Activated T-cell treated with anti-CD3 and anti-CD28 coated beads, Interleukin-2, amount 50 U/mL, for 72 hours (primary cell): ENCODE data around the gene S100A7A. TPM values are rescaled to one million over a fixed set of nuclear protein-coding genes. Genes with fewer than 3 reads are reported as not detected.
"Not testable (repeated sequence)": the region's sequence is repeated elsewhere in the genome, so short reads cannot be mapped to it uniquely, and the experiment has no call there.

ENCODE experiments used
- ATAC-seq, 2 donors: fragments of 150-1000 bp; cut with Tn5 transposase; replicated peaks in 1 of 2; 2 replicates each; pipeline ENCODE4 v1.10.0; 2021; ENCODE audit warnings: moderate library complexity in 2 of 2, mild to moderate bottlenecking in 1 of 2
- DNase-seq, 2 donors: peaks; one replicate each; pipeline ENCODE4 v3.0.0; 2021 to 2022; ENCODE audit warnings: mixed read lengths in 1 of 2
- H3K27ac Mint-ChIP-seq: one replicate; pipeline ENCODE4 v1.8.0; 2022; ENCODE audit warnings: mild to moderate bottlenecking, moderate library complexity, mixed read lengths
- H3K27me3 Mint-ChIP-seq: one replicate; pipeline ENCODE4 v1.8.0; 2022; ENCODE audit warnings: low read depth, mixed read lengths
- H3K36me3 Mint-ChIP-seq, 2 donors: one replicate each; pipeline ENCODE4 v1.8.0; 2022; ENCODE audit warnings: mixed read lengths in 2 of 2, mild to moderate bottlenecking in 1 of 2; ENCODE audit not compliant: insufficient read depth in 2 of 2
- H3K4me1 Mint-ChIP-seq: one replicate; pipeline ENCODE4 v1.8.0; 2022; ENCODE audit warnings: low read depth, mixed read lengths
- H3K4me3 Mint-ChIP-seq, 2 donors: one replicate each; pipeline ENCODE4 v1.8.0; 2022; ENCODE audit warnings: mild to moderate bottlenecking in 2 of 2, mixed read lengths in 2 of 2, moderate library complexity in 2 of 2
- H3K9me3 Mint-ChIP-seq, 2 donors: one replicate each; pipeline ENCODE4 v1.8.0; 2022; ENCODE audit warnings: mixed read lengths in 2 of 2
- total RNA-seq, 2 donors: library from RNA; stranded (reverse); gene quantifications; one replicate each; pipeline ENCODE4 v1.2.3, GENCODE V29; 2022

Gene S100A7A
- total RNA-seq, 2 donors from 2014 or later = not detected

GRCh38 chr1:153418758-153419435 lies 2.6 kb downstream of the S100A7A start:
- peaks cover 18% of the 10 kb centered on the region for H3K27me3 Mint-ChIP-seq
- DNase-seq, H3K9me3 Mint-ChIP-seq, H3K4me1 Mint-ChIP-seq, H3K4me3 Mint-ChIP-seq, H3K27ac Mint-ChIP-seq, H3K36me3 Mint-ChIP-seq, ATAC-seq: not testable (repeated sequence)

GRCh38 chr1:153419436-153419793 lies 3.1 kb downstream of the S100A7A start:
- not testable (repeated sequence) for ATAC-seq

GRCh38 chr1:153420306-153420705 lies 4.0 kb downstream of the S100A7A start:
- Mint-ChIP-seq H3K4me3 (no peak overlapping the region), H3K4me1 (no peaks in the 10 kb centered on the region), H3K27me3 (peaks cover 18% of the 10 kb centered on the region), H3K27ac (no peak overlapping the region), H3K36me3 (no peaks in the 10 kb centered on the region), H3K9me3 (peaks cover 0 to 2% of the 10 kb centered on the region in 2 donors)
- DNase-seq = no peak
- ATAC-seq = no peak

More at GRCh38 chr1:153419436-153419793, 3.1 kb downstream of the S100A7A start:
- not testable (repeated sequence) for H3K4me1 Mint-ChIP-seq, H3K4me3 Mint-ChIP-seq, DNase-seq, H3K9me3 Mint-ChIP-seq, H3K36me3 Mint-ChIP-seq, H3K27ac Mint-ChIP-seq
- H3K27me3 Mint-ChIP-seq = peaks cover 18% of the 10 kb centered on the region

GRCh38 chr1:153422450-153423068 lies 6.2 kb downstream of the S100A7A start:
- peaks cover 0 to 2% of the 10 kb centered on the region in 2 donors for H3K9me3 Mint-ChIP-seq
- DNase-seq = peak; percentile 67 to 68
- no peak overlapping the region for H3K4me3 Mint-ChIP-seq
- H3K36me3 Mint-ChIP-seq = no peaks in the 10 kb centered on the region
- no peak overlapping the region for H3K27ac Mint-ChIP-seq
- H3K27me3 Mint-ChIP-seq = peaks cover 17% of the 10 kb centered on the region
- no peak for ATAC-seq
- no peaks in the 10 kb centered on the region for H3K4me1 Mint-ChIP-seq

DNA sequence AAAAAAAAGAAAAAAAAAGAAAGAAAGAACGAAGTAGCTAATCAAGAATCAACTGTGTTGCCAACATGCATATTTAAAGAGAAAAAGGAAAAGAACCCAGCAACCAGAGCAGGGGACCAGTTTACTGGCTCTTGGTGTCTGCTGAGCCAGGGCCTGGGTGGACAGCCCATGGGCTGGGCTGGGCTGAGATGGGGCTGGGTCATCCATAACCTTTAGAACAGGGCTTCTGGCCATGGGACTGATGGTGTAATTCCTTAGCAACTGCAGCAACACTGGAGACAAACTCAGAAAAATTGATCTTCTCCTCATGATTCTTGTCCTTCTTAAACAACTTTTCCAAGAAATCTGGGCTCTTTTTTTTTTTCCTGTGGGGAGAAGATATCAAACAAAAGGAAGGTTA lies 10.5 kb downstream of the S100A7A start:
- ATAC-seq (no peak), DNase-seq (no peak)
- Mint-ChIP-seq H3K36me3 (no peaks in the 10 kb centered on the region), H3K27me3 (peaks cover 7% of the 10 kb centered on the region), H3K4me1 (no peaks in the 10 kb centered on the region), H3K9me3 (peaks cover 0 to 2% of the 10 kb centered on the region in 2 donors), H3K4me3 (no peak overlapping the region), H3K27ac (no peak overlapping the region)

- DNase-seq (no peak), ATAC-seq (no peak)
- H3K36me3 Mint-ChIP-seq = no peaks in the 10 kb centered on the region
- H3K27ac Mint-ChIP-seq = no peak overlapping the region
- H3K9me3 Mint-ChIP-seq = peaks cover 0 to 2% of the 10 kb centered on the region in 2 donors
- no peak overlapping the region for H3K4me3 Mint-ChIP-seq
- H3K27me3 Mint-ChIP-seq = peaks cover 7% of the 10 kb centered on the region
- H3K4me1 Mint-ChIP-seq = no peaks in the 10 kb centered on the region
These were observed 11.8 kb downstream of the S100A7A start for GRCh38 chr1:153428073-153428638.

GRCh38 chr1:153428791-153429190 lies 12.5 kb downstream of the S100A7A start:
- Mint-ChIP-seq H3K4me1 (no peaks in the 10 kb centered on the region), H3K9me3 (no peaks in the 10 kb centered on the region), H3K27ac (no peak overlapping the region), H3K4me3 (no peak overlapping the region), H3K27me3 (peaks cover 7% of the 10 kb centered on the region), H3K36me3 (no peaks in the 10 kb centered on the region)
- no peak for DNase-seq
- no peak for ATAC-seq

GRCh38 chr1:153429266-153430165 lies 13.2 kb downstream of the S100A7A start:
- Mint-ChIP-seq H3K27ac (no peak overlapping the region), H3K9me3 (no peaks in the 10 kb centered on the region), H3K4me3 (no peak overlapping the region), H3K4me1 (no peaks in the 10 kb centered on the region), H3K27me3 (peaks cover 7% of the 10 kb centered on the region), H3K36me3 (no peaks in the 10 kb centered on the region)
- DNase-seq (no peak), ATAC-seq (no peak)

- peaks cover 7% of the 10 kb centered on the region for H3K27me3 Mint-ChIP-seq
These were observed 13.8 kb downstream of the S100A7A start for GRCh38 chr1:153430166-153430553.

GRCh38 chr1:153430561-153430960 lies 14.2 kb downstream of the S100A7A start:
- H3K4me3 Mint-ChIP-seq = no peak overlapping the region
- H3K27ac Mint-ChIP-seq = no peak overlapping the region
- peaks cover 7% of the 10 kb centered on the region for H3K27me3 Mint-ChIP-seq
- no peaks in the 10 kb centered on the region for H3K36me3 Mint-ChIP-seq
- H3K4me1 Mint-ChIP-seq = no peaks in the 10 kb centered on the region
- ATAC-seq = no peak
- DNase-seq = no peak
- H3K9me3 Mint-ChIP-seq = no peaks in the 10 kb centered on the region

More at GRCh38 chr1:153430166-153430553, 13.8 kb downstream of the S100A7A start:
- Mint-ChIP-seq H3K4me3 (no peak overlapping the region), H3K27ac (no peak overlapping the region), H3K9me3 (no peaks in the 10 kb centered on the region), H3K36me3 (no peaks in the 10 kb centered on the region), H3K4me1 (no peaks in the 10 kb centered on the region)
- ATAC-seq (no peak), DNase-seq (no peak)

GRCh38 chr1:153431002-153431401 lies 14.7 kb downstream of the S100A7A start:
- ATAC-seq (no peak), DNase-seq (no peak)
- H3K27ac Mint-ChIP-seq = no peak overlapping the region
- peaks cover 7% of the 10 kb centered on the region for H3K27me3 Mint-ChIP-seq
- H3K4me1 Mint-ChIP-seq = no peaks in the 10 kb centered on the region
- no peaks in the 10 kb centered on the region for H3K36me3 Mint-ChIP-seq
- H3K9me3 Mint-ChIP-seq = no peaks in the 10 kb centered on the region
- H3K4me3 Mint-ChIP-seq = no peak overlapping the region

DNA sequence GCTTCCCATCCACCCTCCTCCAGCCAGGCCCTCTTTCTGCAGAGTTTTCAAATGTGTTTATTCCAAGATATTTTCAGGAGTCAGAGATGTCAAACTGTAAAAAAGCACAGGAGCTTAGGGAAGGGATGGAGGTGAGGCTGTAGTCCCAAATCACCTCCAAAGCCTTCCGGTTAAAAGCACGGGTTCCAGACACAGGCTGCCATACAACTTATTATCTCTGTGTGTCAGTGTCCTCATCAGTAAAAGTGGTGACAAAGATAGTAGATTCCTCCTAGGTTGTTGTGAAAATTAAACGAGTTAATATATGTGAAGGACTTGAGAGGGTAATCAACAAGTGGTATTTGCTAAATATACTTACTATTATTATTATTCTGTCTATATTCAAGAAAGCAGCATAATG lies 15.1 kb downstream of the S100A7A start:
- no peak overlapping the region for H3K27ac Mint-ChIP-seq
- DNase-seq (no peak), ATAC-seq (no peak)
- peaks cover 7% of the 10 kb centered on the region for H3K27me3 Mint-ChIP-seq
- no peaks in the 10 kb centered on the region for H3K4me1 Mint-ChIP-seq
- no peaks in the 10 kb centered on the region for H3K9me3 Mint-ChIP-seq
- no peaks in the 10 kb centered on the region for H3K36me3 Mint-ChIP-seq
- H3K4me3 Mint-ChIP-seq = no peak overlapping the region

GRCh38 chr1:153431928-153432327 lies 15.6 kb downstream of the S100A7A start:
- no peaks in the 10 kb centered on the region for H3K36me3 Mint-ChIP-seq
- ATAC-seq = no peak
- no peaks in the 10 kb centered on the region for H3K9me3 Mint-ChIP-seq
- no peak overlapping the region for H3K4me3 Mint-ChIP-seq
- H3K27me3 Mint-ChIP-seq = peaks cover 7% of the 10 kb centered on the region
- H3K4me1 Mint-ChIP-seq = no peaks in the 10 kb centered on the region
- DNase-seq = no peak
- no peak overlapping the region for H3K27ac Mint-ChIP-seq
